ENCODE data around the gene ADAMTS1. TPM values are rescaled to one million over a fixed set of nuclear protein-coding genes. Genes with fewer than 3 reads are reported as not detected.
"Not testable (repeated sequence)": the region's sequence is repeated elsewhere in the genome, so short reads cannot be mapped to it uniquely, and the experiment has no call there.

ADAMTS1 gene
- polyA plus RNA-seq (2013, experiment 1 of 2; ENCODE audit: insufficient read length) = 71.4 TPM
- polyA plus RNA-seq (2013, experiment 2 of 2; ENCODE audit: insufficient read length) = 74.9 TPM

GRCh38 chr21:26845066-26845758 is at the start of gene ADAMTS1:
Gene ADAMTS1, minus strand, starts transcription at chr21:26845409. Its CDS starts 455 bp downstream, at chr21:26844954.
- DNase-seq = peak; percentile 95

- DNase-seq = peak; percentile 46
Measured at GRCh38 chr21:26892151-26892550, 46.9 kb upstream of the ADAMTS1 start.

GRCh38 chr21:26888931-26889330 is 43.7 kb upstream of the ADAMTS1 start:
- DNase-seq = no peak

GRCh38 chr21:26888256-26888655 is 43.0 kb upstream of the ADAMTS1 start:
- peak; percentile 29 for DNase-seq

- no peak for DNase-seq
Measured at GRCh38 chr21:26887251-26887650, 42.0 kb upstream of the ADAMTS1 start.

GRCh38 chr21:26884436-26884835 is 39.2 kb upstream of the ADAMTS1 start:
- DNase-seq = no peak

- DNase-seq = no peak
Measured at GRCh38 chr21:26883768-26884167, 38.6 kb upstream of the ADAMTS1 start.

GRCh38 chr21:26881504-26882228 is 36.5 kb upstream of the ADAMTS1 start:
- peak; percentile 45 for DNase-seq

- no peak for DNase-seq
Measured at GRCh38 chr21:26877018-26877417, 31.8 kb upstream of the ADAMTS1 start.

GRCh38 chr21:26874347-26874746 is 29.1 kb upstream of the ADAMTS1 start:
- DNase-seq = no peak

GRCh38 chr21:26865857-26866256 is 20.6 kb upstream of the ADAMTS1 start:
- DNase-seq = no peak

GRCh38 chr21:26856871-26857350 is 11.7 kb upstream of the ADAMTS1 start:
- not testable (repeated sequence) for DNase-seq

- DNase-seq = not testable (repeated sequence)
Measured at GRCh38 chr21:26854695-26855094, 9.5 kb upstream of the ADAMTS1 start.

GRCh38 chr21:26852423-26852822 is 7.2 kb upstream of the ADAMTS1 start:
- no peak for DNase-seq

GRCh38 chr21:26851109-26851944 is 6.1 kb upstream of the ADAMTS1 start:
- DNase-seq = no peak

GRCh38 chr21:26850116-26850643 is 5.0 kb upstream of the ADAMTS1 start:
- DNase-seq = peak; percentile 66

GRCh38 chr21:26849428-26850115 is 4.4 kb upstream of the ADAMTS1 start:
- peak; percentile 77 for DNase-seq

- DNase-seq = no peak
Measured at GRCh38 chr21:26847921-26848320, 2.7 kb upstream of the ADAMTS1 start.

- no peak for DNase-seq
Measured at GRCh38 chr21:26847002-26847401, 1.8 kb upstream of the ADAMTS1 start.

- peak; percentile 82 for DNase-seq
Measured at GRCh38 chr21:26846036-26846931, 1.1 kb upstream of the ADAMTS1 start.

- no peak for DNase-seq
Measured at GRCh38 chr21:26845759-26846035, 488 bp upstream of the ADAMTS1 start.

All from fibroblast of skin of scalp (primary cell).